ENCODE measurements around the gene CTAGE4. TPM values are rescaled to one million over a fixed set of nuclear protein-coding genes. Genes with fewer than 3 reads are reported as not detected.
"Not testable (repeated sequence)": the region's sequence is repeated elsewhere in the genome, so short reads cannot be mapped to it uniquely, and the experiment has no call there.

The CTAGE4 gene
- under 1 TPM in 1 of 2 donors, not detected in 1; 0.32 TPM for total RNA-seq

DNA sequence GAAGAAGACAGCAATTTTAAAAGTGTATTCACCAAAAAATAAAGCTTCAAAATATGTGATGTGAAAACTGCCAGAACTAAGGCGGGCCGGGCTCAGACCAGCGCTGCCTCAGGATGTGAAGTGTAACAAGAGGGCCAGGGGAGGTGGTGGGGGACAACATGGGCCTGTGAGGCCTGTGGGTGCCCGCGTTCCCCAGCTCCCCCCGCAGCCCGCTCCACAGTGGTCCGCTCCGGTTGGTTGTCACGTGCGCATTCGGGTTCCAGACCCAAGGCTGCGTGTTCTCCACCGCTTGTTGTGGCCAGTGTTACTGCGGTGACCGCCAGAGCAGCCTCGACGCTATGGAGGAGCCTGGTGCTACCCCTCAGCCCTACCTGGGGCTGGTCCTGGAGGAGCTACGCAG, at the start of gene CTAGE4:
Gene CTAGE4 (plus strand): TSS at position 301 of the 400 bp plus-strand sequence. CDS start 38 bp downstream, at position 339.
- H3K4me3 Mint-ChIP-seq; H3K27ac Mint-ChIP-seq; H3K4me1 Mint-ChIP-seq; H3K9me3 ChIP-seq (ENCODE audit: control insufficient read depth, low read length, poor library complexity, severe bottlenecking); ATAC-seq; DNase-seq; H3K27me3 Mint-ChIP-seq; H3K36me3 Mint-ChIP-seq (ENCODE audit: low read depth): not testable (repeated sequence)

- H3K4me3 Mint-ChIP-seq: no peak overlapping the region
- H3K36me3 Mint-ChIP-seq (ENCODE audit: low read depth): no peaks in the 10 kb centered on the region
- no peaks in the 10 kb centered on the region for H3K4me1 Mint-ChIP-seq
- DNase-seq: no peak
- ATAC-seq: no peak
- H3K27me3 Mint-ChIP-seq: peaks cover 23% of the 10 kb centered on the region
- H3K27ac Mint-ChIP-seq: no peak overlapping the region
- H3K9me3 ChIP-seq (ENCODE audit: control insufficient read depth, low read length, poor library complexity, severe bottlenecking): no peaks in the 10 kb centered on the region
Observed at GRCh38 chr7:144134116-144134515, 49.1 kb upstream of the CTAGE4 start.

DNA sequence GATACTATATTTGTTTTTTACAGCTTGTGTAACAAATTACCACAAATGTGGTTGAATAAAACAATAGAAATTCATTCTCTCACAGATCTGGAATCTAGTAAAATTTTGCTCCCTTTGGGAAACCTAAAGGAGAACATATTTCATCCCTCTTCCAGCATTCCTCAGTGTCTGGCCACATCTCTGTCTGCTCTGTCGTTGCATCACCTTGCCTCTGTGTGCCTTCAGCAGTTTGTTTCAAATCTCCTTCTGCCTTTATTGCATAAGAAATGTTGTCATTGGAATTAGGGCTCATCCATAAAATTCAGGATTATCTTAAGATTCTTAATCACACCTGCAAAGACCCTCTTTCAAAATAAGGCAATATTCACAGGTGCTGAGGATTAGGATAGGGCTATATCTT, 45.8 kb upstream of the CTAGE4 start:
- H3K9me3 ChIP-seq (ENCODE audit: control insufficient read depth, low read length, poor library complexity, severe bottlenecking): no peaks in the 10 kb centered on the region
- peaks cover 11% of the 10 kb centered on the region for H3K27me3 Mint-ChIP-seq
- DNase-seq: no peak

DNA sequence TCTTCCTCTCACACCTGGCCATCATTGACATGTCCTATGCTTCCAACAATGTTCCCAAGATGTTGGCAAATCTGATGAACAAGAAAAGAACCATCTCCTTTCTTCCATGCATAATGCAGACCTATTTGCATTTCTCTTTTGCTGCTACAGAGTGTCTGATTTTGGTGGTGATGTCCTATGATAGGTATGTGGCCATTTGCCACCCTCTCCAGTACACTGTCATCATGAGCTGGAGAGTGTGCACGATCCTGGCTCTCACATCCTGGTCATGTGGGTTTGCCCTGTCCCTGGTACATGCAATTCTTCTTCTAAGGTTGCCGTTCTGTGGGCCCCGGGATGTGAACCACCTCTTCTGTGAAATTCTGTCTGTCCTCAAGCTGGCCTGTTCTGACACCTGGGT, 41.1 kb upstream of the CTAGE4 start:
- Mint-ChIP-seq H3K4me3 (no peak overlapping the region), H3K4me1 (no peaks in the 10 kb centered on the region), H3K27me3 (peaks cover 4% of the 10 kb centered on the region), H3K36me3 (ENCODE audit: low read depth) (no peaks in the 10 kb centered on the region), H3K27ac (no peak overlapping the region)
- no peaks in the 10 kb centered on the region for H3K9me3 ChIP-seq (ENCODE audit: control insufficient read depth, low read length, poor library complexity, severe bottlenecking)
- ATAC-seq (no peak), DNase-seq (no peak)

More for the DNA sequence above, 45.8 kb upstream of the CTAGE4 start:
- no peak overlapping the region for H3K4me3 Mint-ChIP-seq
- no peak overlapping the region for H3K27ac Mint-ChIP-seq
- ATAC-seq: no peak
- no peaks in the 10 kb centered on the region for H3K4me1 Mint-ChIP-seq
- no peaks in the 10 kb centered on the region for H3K36me3 Mint-ChIP-seq (ENCODE audit: low read depth)

DNA sequence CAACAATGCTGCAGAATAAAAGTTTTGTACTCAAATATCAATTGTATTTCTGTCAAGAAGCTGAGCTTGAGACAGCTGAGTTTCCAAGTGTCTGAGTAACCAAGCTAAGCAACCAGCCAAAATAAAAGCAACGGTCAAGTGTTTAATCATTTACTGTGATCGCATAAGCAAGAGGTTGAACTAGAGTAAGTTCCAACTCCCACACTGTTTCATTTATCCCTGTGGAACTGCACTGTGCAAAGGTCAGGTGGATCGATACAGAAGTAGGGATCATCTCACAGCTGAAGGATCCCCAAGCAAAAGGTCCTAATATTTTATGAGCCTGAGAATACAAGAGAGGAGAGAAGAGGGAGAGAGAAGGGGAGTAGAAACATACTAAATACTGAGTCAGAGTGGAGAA, 38.8 kb upstream of the CTAGE4 start:
- H3K36me3 Mint-ChIP-seq (ENCODE audit: low read depth): no peaks in the 10 kb centered on the region
- no peaks in the 10 kb centered on the region for H3K27me3 Mint-ChIP-seq
- H3K27ac Mint-ChIP-seq: no peak overlapping the region
- no peak for DNase-seq
- no peaks in the 10 kb centered on the region for H3K4me1 Mint-ChIP-seq
- ATAC-seq: no peak
- no peak overlapping the region for H3K4me3 Mint-ChIP-seq
- no peaks in the 10 kb centered on the region for H3K9me3 ChIP-seq (ENCODE audit: control insufficient read depth, low read length, poor library complexity, severe bottlenecking)

- no peak overlapping the region for H3K4me3 Mint-ChIP-seq
- no peak for DNase-seq
- peaks cover 2% of the 10 kb centered on the region for H3K9me3 ChIP-seq (ENCODE audit: control insufficient read depth, low read length, poor library complexity, severe bottlenecking)
- H3K36me3 Mint-ChIP-seq (ENCODE audit: low read depth): no peaks in the 10 kb centered on the region
- no peaks in the 10 kb centered on the region for H3K4me1 Mint-ChIP-seq
- no peak for ATAC-seq
- H3K27ac Mint-ChIP-seq: no peak overlapping the region
- H3K27me3 Mint-ChIP-seq: peaks cover 6% of the 10 kb centered on the region
Observed at GRCh38 chr7:144148224-144148827, 34.9 kb upstream of the CTAGE4 start.

- Mint-ChIP-seq H3K36me3 (ENCODE audit: low read depth) (no peaks in the 10 kb centered on the region), H3K27ac (no peak overlapping the region), H3K27me3 (peaks cover 31% of the 10 kb centered on the region), H3K4me1 (no peaks in the 10 kb centered on the region), H3K4me3 (no peak overlapping the region)
- no peaks in the 10 kb centered on the region for H3K9me3 ChIP-seq (ENCODE audit: control insufficient read depth, low read length, poor library complexity, severe bottlenecking)
- ATAC-seq: no peak
- no peak for DNase-seq
Observed at GRCh38 chr7:144158861-144159260, 24.4 kb upstream of the CTAGE4 start.

GRCh38 chr7:144164784-144165183, 18.5 kb upstream of the CTAGE4 start:
- H3K4me1 Mint-ChIP-seq: no peaks in the 10 kb centered on the region
- no peak overlapping the region for H3K4me3 Mint-ChIP-seq
- H3K27ac Mint-ChIP-seq: no peak overlapping the region
- no peaks in the 10 kb centered on the region for H3K9me3 ChIP-seq (ENCODE audit: control insufficient read depth, low read length, poor library complexity, severe bottlenecking)
- DNase-seq (no peak), ATAC-seq (no peak)
- H3K36me3 Mint-ChIP-seq (ENCODE audit: low read depth): peaks cover 4% of the 10 kb centered on the region
- peaks cover 36% of the 10 kb centered on the region for H3K27me3 Mint-ChIP-seq

GRCh38 chr7:144171594-144172350, 11.5 kb upstream of the CTAGE4 start:
- not testable (repeated sequence) for H3K4me3 Mint-ChIP-seq; ATAC-seq; H3K27ac Mint-ChIP-seq; H3K4me1 Mint-ChIP-seq; DNase-seq; H3K9me3 ChIP-seq (ENCODE audit: control insufficient read depth, low read length, poor library complexity, severe bottlenecking); H3K36me3 Mint-ChIP-seq (ENCODE audit: low read depth)
- H3K27me3 Mint-ChIP-seq: peaks cover 25% of the 10 kb centered on the region

DNA sequence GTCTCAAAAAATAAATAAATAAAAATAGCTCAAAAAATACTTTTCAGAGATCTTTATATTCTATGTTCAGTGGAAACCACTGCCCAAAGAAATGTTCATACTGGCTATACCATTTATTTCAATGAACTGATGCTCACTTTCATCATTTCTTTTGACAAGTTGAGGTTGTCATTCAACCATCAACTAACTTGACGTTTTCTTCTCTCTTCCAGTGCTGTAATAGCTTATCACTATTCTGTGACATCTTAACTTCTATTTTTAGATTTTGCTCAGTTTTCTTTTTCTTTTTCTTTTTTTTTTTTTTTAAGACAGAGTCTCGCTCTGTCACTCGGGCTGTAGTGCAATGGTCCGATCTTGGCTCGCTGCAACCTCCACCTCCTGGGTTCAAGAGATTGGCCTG, 8.7 kb upstream of the CTAGE4 start:
- Mint-ChIP-seq H3K27ac (no peak overlapping the region), H3K27me3 (peaks cover 25% of the 10 kb centered on the region), H3K36me3 (ENCODE audit: low read depth) (peaks cover 4% of the 10 kb centered on the region), H3K4me3 (no peak overlapping the region), H3K4me1 (peaks cover 3% of the 10 kb centered on the region)
- H3K9me3 ChIP-seq (ENCODE audit: control insufficient read depth, low read length, poor library complexity, severe bottlenecking): no peaks in the 10 kb centered on the region
- DNase-seq (no peak), ATAC-seq (no peak)

- H3K27ac Mint-ChIP-seq; H3K4me1 Mint-ChIP-seq; H3K36me3 Mint-ChIP-seq (ENCODE audit: low read depth); H3K4me3 Mint-ChIP-seq; H3K9me3 ChIP-seq (ENCODE audit: control insufficient read depth, low read length, poor library complexity, severe bottlenecking): not testable (repeated sequence)
- ATAC-seq (peak; percentile 92), DNase-seq (peak in 1 of 3 donors; percentile 5)
- H3K27me3 Mint-ChIP-seq: peaks cover 16% of the 10 kb centered on the region
Observed at GRCh38 chr7:144178380-144179164, 4.7 kb upstream of the CTAGE4 start.

DNA sequence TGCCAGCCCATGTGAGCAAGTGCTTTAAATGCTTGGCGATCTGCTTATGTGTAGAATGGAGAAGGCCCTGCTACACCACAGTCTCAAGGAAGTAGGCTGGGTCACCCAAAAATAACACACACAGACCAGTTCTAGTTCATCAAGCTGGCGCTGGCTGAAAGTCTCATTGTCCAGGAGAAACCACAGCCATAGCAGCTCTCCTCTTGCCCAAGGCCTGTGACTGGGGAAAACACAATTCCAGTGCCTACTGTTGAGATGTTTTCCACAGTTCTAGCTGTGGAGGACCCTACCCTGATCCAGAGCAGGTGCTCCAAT, 4.1 kb upstream of the CTAGE4 start:
- peaks cover 16% of the 10 kb centered on the region for H3K27me3 Mint-ChIP-seq
- H3K4me1 Mint-ChIP-seq; DNase-seq; ATAC-seq; H3K27ac Mint-ChIP-seq; H3K36me3 Mint-ChIP-seq (ENCODE audit: low read depth); H3K9me3 ChIP-seq (ENCODE audit: control insufficient read depth, low read length, poor library complexity, severe bottlenecking); H3K4me3 Mint-ChIP-seq: not testable (repeated sequence)

- H3K27ac Mint-ChIP-seq; H3K4me3 Mint-ChIP-seq; DNase-seq; ATAC-seq; H3K4me1 Mint-ChIP-seq; H3K27me3 Mint-ChIP-seq; H3K9me3 ChIP-seq (ENCODE audit: control insufficient read depth, low read length, poor library complexity, severe bottlenecking); H3K36me3 Mint-ChIP-seq (ENCODE audit: low read depth): not testable (repeated sequence)
Observed at GRCh38 chr7:144187848-144188247, 4.6 kb downstream of the CTAGE4 start.
